Heart left ventricle (tissue), 16 donors: Measurements from ENCODE around the gene RCCD1. TPM values are rescaled to one million over a fixed set of nuclear protein-coding genes. Genes with fewer than 3 reads are reported as not detected.

ENCODE experiments used
- ATAC-seq, 4 donors: fragments of 200-7000 bp; cut with Tn5 transposase; one replicate each; pipeline ENCODE4 v1.9.1; 2020 to 2022; ENCODE audit warnings: moderate library complexity in 4 of 4, mild to moderate bottlenecking in 3 of 4, moderate number of reproducible peaks in 1 of 4
- DNase-seq, 5 donors: peaks; one replicate each; pipeline ENCODE4 v3.0.0-alpha.2; 2020
- H3K27ac ChIP-seq, 12 donors: fragments of 200-600 bp; sonication (generic) in 4 of 12; one replicate each; pipeline versions ENCODE4 v1.5.0 to v1.8.0; 2016 to 2022; ENCODE audit warnings: mild to moderate bottlenecking in 2 of 12
- H3K27me3 ChIP-seq, 9 donors: fragments of 200-600 bp; sonication (generic) in 2 of 9; one replicate each; pipeline versions ENCODE4 v1.5.1 to v1.8.0; 2016 to 2022; ENCODE audit warnings: mild to moderate bottlenecking in 3 of 9
- H3K36me3 ChIP-seq, 9 donors: fragments of 200-600 bp; sonication (generic) in 2 of 9; one replicate each; pipeline versions ENCODE4 v1.5.0 to v1.8.0; 2018 to 2022; ENCODE audit warnings: mild to moderate bottlenecking in 2 of 9
- H3K4me1 ChIP-seq, 12 donors: fragments of 200-600 bp; sonication (generic) in 4 of 12; one replicate each; pipeline versions ENCODE4 v1.5.0 to v1.8.0; 2016 to 2022; ENCODE audit warnings: mild to moderate bottlenecking in 3 of 12
- H3K4me3 ChIP-seq, 12 donors: fragments of 200-600 bp; sonication (generic) in 4 of 12; one replicate each; pipeline versions ENCODE4 v1.5.0 to v1.8.0; 2017 to 2022; ENCODE audit warnings: mild to moderate bottlenecking in 9 of 12, moderate library complexity in 4 of 12
- H3K9me3 ChIP-seq, 12 donors: fragments of 200-600 bp; sonication (generic) in 4 of 12; one replicate each; pipeline versions ENCODE4 v1.5.0 to v1.8.0; 2016 to 2022; ENCODE audit warnings: mild to moderate bottlenecking in 1 of 12
- CTCF ChIP-seq, 12 donors: fragments of 200-600 bp; sonication (generic) in 4 of 12; IDR thresholded peaks; one replicate each; pipeline versions ENCODE4 v1.5.0 to v1.8.0; 2018 to 2022; ENCODE audit warnings: antibody characterized with exemption in 12 of 12, mild to moderate bottlenecking in 5 of 12
- POLR2A ChIP-seq, 2 donors: fragments of 450-650 bp; IDR thresholded peaks; one replicate each; pipeline ENCODE4 v1.6.1; 2017; ENCODE audit warnings: antibody characterized with exemption in 2 of 2, mild to moderate bottlenecking in 2 of 2, moderate library complexity in 2 of 2
- WGBS, 4 donors: extraction: QIAGEN DNeasy Blood & Tissue Kit in 2 of 4; methylation state at CpG; one replicate each; pipeline versions ENCODE4 v1.1.5 to v1.1.7; 2013 to 2018; 5-methylcytosine and 5-hydroxymethylcytosine counted together
- intact Hi-C, 10 donors: fragments of 100-400 bp; cut with DNase I; formaldehyde crosslinking; loops; one replicate each; pipeline versions ENCODE4 v1.11.1 to v1.14.2; 2022
- polyA plus RNA-seq, 2 donors: library from polyadenylated mRNA; stranded (reverse); fragments of 200-250 nt; gene quantifications; one replicate each; pipeline ENCODE4 v1.2.3, GENCODE V29; 2013
- total RNA-seq, 9 donors: library from RNA; depleted of rRNA in 2 of 9; stranded (reverse); fragments of >200 nt in 2 of 9; fragmentation: NEBNext Ultra II Directional in 3 of 9; extraction: Animal tissue kit (Norgen Biotek cat#: 25700) in 3 of 9; gene quantifications; one replicate each; pipeline versions ENCODE4 v1.1.0 to v1.2.4, GENCODE V29; 2016 to 2023
- donor health status: ischemic (EF 13 %, LVEDD 7.1; RV severe dilation, severe dysfunction).
- donor health status: healthy with polysubstance abuse.
- donor health status: DM: no; HTN: yes; CAD: no.
- donor health status: DM: no; HTN: no; CAD: no.
- donor health status: ischemic (EF 25% LVEDD 6.9; RV normal size, moderate dysfunction).
- donor health status: ischemic (EF 25% LVEDD 5.7; RV mildly dilated, moderate dysfunction).
- donor health status: healthy.
- donor health status: DM: yes; HTN: yes; CAD: no.
- donor health status: ischemic (EF 35%, LVEDD 5.7; RV mildly dilated, moderate dysfunction).
- donor health status: nonischemic (EF 11% LVEDD 7.7; RV severe dilation, severe dysfunction).
- donor health status: DM: yes; HTN: yes; CAD: no.
- donor health status: PGD.
- donor health status: ischemic (EF 29% LVEDD 5.4; RV normal size, mild dysfunction).
- donor health status: nonischemic (EF 23%, LVEDD 6.1; RV moderate dilation, normal function).

Gene RCCD1
- total and polyA plus RNA-seq, 11 donors, result 5.4 to 11.1 (median 6.9) TPM

- Histone ChIP-seq H3K27me3 (no peaks in the 10 kb centered on the region), H3K4me1 (no peaks in the 10 kb centered on the region), H3K9me3 (no peaks in the 10 kb centered on the region), H3K4me3 (no peak overlapping the region), H3K36me3 (peaks cover 5 to 100% (median 97%) of the 10 kb centered on the region in 9 donors), H3K27ac (no peak overlapping the region)
- intact Hi-C loops, result no loop called here
- TF ChIP-seq CTCF (IDR thresholded peaks at IDR 0.05) (no peak), POLR2A (IDR thresholded peaks at IDR 0.05) (no peak)
- ATAC-seq (no peak), DNase-seq (no peak)
- 87 to 97% (median 92%) methylated on average over 7 of the region's 7 CpGs for WGBS, 4 donors
Measured at GRCh38 chr15:90945091-90945490, 9.6 kb upstream of the RCCD1 start.

- intact Hi-C loops, result no loop called here
- no peak for TF ChIP-seq CTCF (IDR thresholded peaks at IDR 0.05)
- TF ChIP-seq POLR2A (IDR thresholded peaks at IDR 0.05), result no peak
- WGBS, 4 donors, result 93 to 96% (median 95%) methylated on average over 9 to 16 of the region's 16 CpGs
Measured at GRCh38 chr15:90946538-90946937, 8.1 kb upstream of the RCCD1 start.

GRCh38 chr15:90946941-90947576 is 7.6 kb upstream of the RCCD1 start:
- TF ChIP-seq CTCF (IDR thresholded peaks at IDR 0.05) (no peak), POLR2A (IDR thresholded peaks at IDR 0.05) (no peak)

More at GRCh38 chr15:90946538-90946937, 8.1 kb upstream of the RCCD1 start:
- no peaks in the 10 kb centered on the region for H3K9me3 ChIP-seq
- H3K36me3 ChIP-seq, result peaks cover 4 to 100% (median 97%) of the 10 kb centered on the region in 9 donors
- H3K4me3 ChIP-seq, result no peak overlapping the region
- no peaks in the 10 kb centered on the region for H3K4me1 ChIP-seq
- no peak for DNase-seq
- no peaks in the 10 kb centered on the region for H3K27me3 ChIP-seq
- ATAC-seq, result no peak
- H3K27ac ChIP-seq, result no peak overlapping the region

GRCh38 chr15:90947577-90948357 is 6.9 kb upstream of the RCCD1 start:
- 87 to 96% (median 91%) methylated on average over 15 to 18 of the region's 18 CpGs for WGBS, 4 donors
- H3K27me3 ChIP-seq, result no peaks in the 10 kb centered on the region
- TF ChIP-seq CTCF (IDR thresholded peaks at IDR 0.05), result no peak
- TF ChIP-seq POLR2A (IDR thresholded peaks at IDR 0.05), result no peak
- H3K4me3 ChIP-seq, result no peak overlapping the region
- intact Hi-C loops, result no loop called here
- no peaks in the 10 kb centered on the region for H3K4me1 ChIP-seq
- ATAC-seq (peak in 1 of 4 donors; percentile 5), DNase-seq (no peak)
- H3K9me3 ChIP-seq, result no peaks in the 10 kb centered on the region
- H3K27ac ChIP-seq, result no peak overlapping the region
- peaks cover 4 to 100% (median 97%) of the 10 kb centered on the region in 9 donors for H3K36me3 ChIP-seq

More at GRCh38 chr15:90946941-90947576, 7.6 kb upstream of the RCCD1 start:
- H3K4me1 ChIP-seq, result no peaks in the 10 kb centered on the region
- 84 to 90% (median 88%) methylated on average over 8 of the region's 8 CpGs for WGBS, 4 donors
- no peaks in the 10 kb centered on the region for H3K27me3 ChIP-seq
- H3K4me3 ChIP-seq, result no peak overlapping the region
- DNase-seq (no peak), ATAC-seq (no peak)
- no peaks in the 10 kb centered on the region for H3K9me3 ChIP-seq
- H3K27ac ChIP-seq, result no peak overlapping the region
- peaks cover 4 to 100% (median 97%) of the 10 kb centered on the region in 9 donors for H3K36me3 ChIP-seq
- intact Hi-C loops, result no loop called here
